ENCODE measurements around the gene PTPRT. TPM values are rescaled to one million over a fixed set of nuclear protein-coding genes. Genes with fewer than 3 reads are reported as not detected.

PTPRT gene
- total RNA-seq, 4 donors from 2014 or later = under 0.01 to 0.64 (median 0.40) TPM

DNA sequence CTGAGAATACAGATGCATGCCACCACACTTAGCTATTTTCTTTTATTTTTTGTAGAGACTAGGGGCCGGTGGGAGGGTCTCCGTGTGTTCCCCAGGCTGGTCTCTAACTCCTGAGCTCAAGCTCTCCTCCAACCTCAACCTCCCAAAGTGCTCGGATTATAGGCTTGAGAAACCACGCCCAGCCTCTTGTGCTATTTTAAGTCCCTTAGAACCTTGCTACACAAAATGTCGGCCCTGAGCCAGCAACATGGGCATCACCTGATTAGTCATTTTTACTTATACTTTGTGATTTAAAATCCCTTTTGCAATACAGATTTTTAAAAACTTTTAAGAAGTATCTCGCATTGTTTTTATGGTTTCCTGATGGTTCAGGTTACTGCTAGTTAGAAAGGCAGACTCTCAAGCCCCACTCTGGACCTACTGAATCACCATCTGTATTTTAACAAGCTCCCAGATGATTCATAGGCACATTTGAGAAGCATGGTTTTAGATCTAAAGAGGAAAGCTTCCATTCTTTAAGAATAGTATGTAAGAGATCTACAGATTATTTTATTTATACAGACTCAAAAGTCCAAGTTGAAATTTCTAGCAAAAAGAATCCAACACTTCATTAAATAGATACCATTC lies 186.3 kb downstream of the PTPRT start:
- intact Hi-C loops (cut with DNase I; ENCODE audit: low total_unique reads) (no loop called here), in situ Hi-C loops (cut with MboI; ENCODE audit: low pct_ligation_motif_present in 1 of 4, low pct_unique_long_range_greater_than_20kb in 1 of 4, low sequenced_read_pairs in 3 of 4) (no loop called here)
- TF ChIP-seq POLR2AphosphoS5 (IDR thresholded peaks at IDR 0.05) (no peak), POLR2A (IDR thresholded peaks at IDR 0.05) (no peak), CTCF (IDR thresholded peaks at IDR 0.05) (no peak), EP300 (IDR thresholded peaks at IDR 0.05; ENCODE audit: low read depth) (no peak)
- H3K27me3 ChIP-seq = no peaks in the 10 kb centered on the region
- H3K4me3 ChIP-seq = no peak overlapping the region
- H3K4me1 ChIP-seq = no peaks in the 10 kb centered on the region
- DNase-seq = no peak
- no peaks in the 10 kb centered on the region for H3K9me3 ChIP-seq
- WGBS, 2 donors (ENCODE audit: low coverage in 1 of 2) = 56 to 77% methylated on average over 4 to 6 of the region's 6 CpGs
- no peak overlapping the region for H3K27ac ChIP-seq
- H3K36me3 ChIP-seq = no peaks in the 10 kb centered on the region

DNA sequence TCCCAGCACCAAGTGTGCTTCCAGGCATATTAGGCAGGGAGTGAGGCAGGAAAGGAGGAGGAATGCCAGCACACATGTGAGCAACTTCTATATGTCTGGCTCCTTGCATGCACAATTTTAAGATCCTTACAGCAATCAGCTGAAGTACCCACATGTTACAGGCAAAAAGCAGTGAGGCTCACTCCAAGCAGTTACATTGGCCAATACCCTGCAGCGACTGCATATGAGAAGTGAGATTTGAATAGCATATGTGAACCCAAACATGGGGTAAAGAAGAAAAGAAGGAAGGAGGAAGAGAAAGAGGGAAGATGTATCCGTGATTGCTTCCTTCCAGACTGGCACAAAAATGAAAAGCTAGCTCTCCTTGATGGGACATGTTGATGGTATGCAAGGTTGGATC lies 193.6 kb downstream of the PTPRT start:
- intact Hi-C loops (cut with DNase I; ENCODE audit: low total_unique reads) (no loop called here), in situ Hi-C loops (cut with MboI; ENCODE audit: low pct_ligation_motif_present in 1 of 4, low pct_unique_long_range_greater_than_20kb in 1 of 4, low sequenced_read_pairs in 3 of 4) (no loop called here)
- WGBS, 2 donors (ENCODE audit: low coverage in 1 of 2) = 83% methylated on average over 1 to 2 of the region's 2 CpGs
- H3K27ac ChIP-seq = no peak overlapping the region
- H3K36me3 ChIP-seq = no peaks in the 10 kb centered on the region
- DNase-seq = no peak
- H3K4me3 ChIP-seq = no peak overlapping the region
- H3K27me3 ChIP-seq = no peaks in the 10 kb centered on the region
- TF ChIP-seq POLR2AphosphoS5 (IDR thresholded peaks at IDR 0.05) (no peak), EP300 (IDR thresholded peaks at IDR 0.05; ENCODE audit: low read depth) (no peak), CTCF (IDR thresholded peaks at IDR 0.05) (no peak), POLR2A (IDR thresholded peaks at IDR 0.05) (no peak)
- no peaks in the 10 kb centered on the region for H3K4me1 ChIP-seq
- H3K9me3 ChIP-seq = no peaks in the 10 kb centered on the region

DNA sequence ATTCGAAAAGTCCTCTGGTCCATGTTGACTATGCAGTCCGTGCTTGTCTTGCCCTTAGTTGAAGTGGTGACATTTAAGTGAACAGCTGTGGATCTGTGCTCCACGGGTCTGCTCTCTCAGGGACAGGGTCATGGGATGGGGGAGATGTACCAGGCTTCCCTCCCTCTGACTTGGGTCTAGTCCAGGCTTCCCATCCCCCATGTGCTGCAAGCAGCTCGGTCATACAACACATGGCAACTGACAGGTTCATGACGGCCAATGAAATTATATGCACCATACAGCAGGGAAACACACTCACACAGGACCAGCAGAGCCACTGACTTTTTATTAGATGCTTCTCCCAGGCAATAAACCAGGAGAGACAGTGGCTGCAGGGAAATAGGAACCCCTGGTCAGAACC lies 201.4 kb downstream of the PTPRT start:
- WGBS, 2 donors (ENCODE audit: low coverage in 1 of 2) = 53% methylated on average over 5 of the region's 5 CpGs; no CpG with 5 or more reads in 1 of the 2 donors
- DNase-seq = no peak
- Histone ChIP-seq H3K36me3 (no peaks in the 10 kb centered on the region), H3K27ac (no peak overlapping the region), H3K4me1 (no peaks in the 10 kb centered on the region), H3K27me3 (no peaks in the 10 kb centered on the region), H3K9me3 (no peaks in the 10 kb centered on the region), H3K4me3 (no peak overlapping the region)
- intact Hi-C loops (cut with DNase I; ENCODE audit: low total_unique reads) (no loop called here), in situ Hi-C loops (cut with MboI; ENCODE audit: low pct_ligation_motif_present in 1 of 4, low pct_unique_long_range_greater_than_20kb in 1 of 4, low sequenced_read_pairs in 3 of 4) (no loop called here)
- no peak for TF ChIP-seq CTCF (IDR thresholded peaks at IDR 0.05)
- no peak for TF ChIP-seq EP300 (IDR thresholded peaks at IDR 0.05; ENCODE audit: low read depth)
- no peak for TF ChIP-seq POLR2A (IDR thresholded peaks at IDR 0.05)
- TF ChIP-seq POLR2AphosphoS5 (IDR thresholded peaks at IDR 0.05) = no peak

- no peaks in the 10 kb centered on the region for H3K4me1 ChIP-seq
- no peak overlapping the region for H3K4me3 ChIP-seq
- in situ Hi-C loops (cut with MboI; ENCODE audit: low pct_ligation_motif_present in 1 of 4, low pct_unique_long_range_greater_than_20kb in 1 of 4, low sequenced_read_pairs in 3 of 4) = no loop called here
- no peak overlapping the region for H3K27ac ChIP-seq
- TF ChIP-seq POLR2A (IDR thresholded peaks at IDR 0.05) (no peak), CTCF (IDR thresholded peaks at IDR 0.05) (no peak), EP300 (IDR thresholded peaks at IDR 0.05; ENCODE audit: low read depth) (no peak), POLR2AphosphoS5 (IDR thresholded peaks at IDR 0.05) (no peak)
- intact Hi-C loops (cut with DNase I; ENCODE audit: low total_unique reads) = no loop called here
- H3K9me3 ChIP-seq = no peaks in the 10 kb centered on the region
- H3K27me3 ChIP-seq = no peaks in the 10 kb centered on the region
- H3K36me3 ChIP-seq = no peaks in the 10 kb centered on the region
- 40 to 52% methylated on average over 1 to 10 of the region's 10 CpGs for WGBS, 2 donors (ENCODE audit: low coverage in 1 of 2)
- no peak for DNase-seq
Observed at GRCh38 chr20:42987376-42988114, 202.2 kb downstream of the PTPRT start.

All from transverse colon (tissue), 4 donors.